ENCODE measurements around the gene DYRK1A.

The DYRK1A gene

GRCh38 chr21:37421306-37421705 lies 54.7 kb downstream of the DYRK1A start:
- DNase-seq (ENCODE audit: low spot score) = no peak
- TF ChIP-seq, protein P1, sequence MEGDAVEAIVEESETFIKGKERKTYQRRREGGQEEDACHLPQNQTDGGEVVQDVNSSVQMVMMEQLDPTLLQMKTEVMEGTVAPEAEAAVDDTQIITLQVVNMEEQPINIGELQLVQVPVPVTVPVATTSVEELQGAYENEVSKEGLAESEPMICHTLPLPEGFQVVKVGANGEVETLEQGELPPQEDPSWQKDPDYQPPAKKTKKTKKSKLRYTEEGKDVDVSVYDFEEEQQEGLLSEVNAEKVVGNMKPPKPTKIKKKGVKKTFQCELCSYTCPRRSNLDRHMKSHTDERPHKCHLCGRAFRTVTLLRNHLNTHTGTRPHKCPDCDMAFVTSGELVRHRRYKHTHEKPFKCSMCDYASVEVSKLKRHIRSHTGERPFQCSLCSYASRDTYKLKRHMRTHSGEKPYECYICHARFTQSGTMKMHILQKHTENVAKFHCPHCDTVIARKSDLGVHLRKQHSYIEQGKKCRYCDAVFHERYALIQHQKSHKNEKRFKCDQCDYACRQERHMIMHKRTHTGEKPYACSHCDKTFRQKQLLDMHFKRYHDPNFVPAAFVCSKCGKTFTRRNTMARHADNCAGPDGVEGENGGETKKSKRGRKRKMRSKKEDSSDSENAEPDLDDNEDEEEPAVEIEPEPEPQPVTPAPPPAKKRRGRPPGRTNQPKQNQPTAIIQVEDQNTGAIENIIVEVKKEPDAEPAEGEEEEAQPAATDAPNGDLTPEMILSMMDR (IDR thresholded peaks at IDR 0.05; ENCODE audit: extremely low read depth, missing control alignments) = no peak

DNA sequence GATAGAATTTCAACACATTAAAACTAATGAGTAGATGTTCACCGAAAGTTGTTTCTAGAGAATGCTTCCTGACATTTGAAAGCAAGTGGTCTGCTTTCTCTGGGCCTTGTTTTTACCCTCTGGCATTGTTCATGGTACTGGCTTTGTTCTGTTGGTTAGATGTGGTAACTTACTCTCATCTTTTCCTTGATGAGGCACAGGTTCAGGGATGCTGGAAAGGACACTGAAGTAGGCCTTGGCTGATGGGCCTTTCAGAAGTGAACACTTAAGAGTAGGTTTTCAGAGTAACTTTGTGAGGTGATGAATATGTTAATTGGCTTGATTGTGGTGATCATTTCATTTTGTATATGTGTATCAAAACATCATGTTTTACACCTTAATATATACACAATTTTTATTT lies 55.8 kb downstream of the DYRK1A start:
- no peak for DNase-seq (ENCODE audit: low spot score)
- TF ChIP-seq, protein P1 (IDR thresholded peaks at IDR 0.05; ENCODE audit: extremely low read depth, missing control alignments) = no peak

- TF ChIP-seq, protein P1 (IDR thresholded peaks at IDR 0.05; ENCODE audit: extremely low read depth, missing control alignments) = no peak
- no peak for DNase-seq (ENCODE audit: low spot score)
Observed at GRCh38 chr21:37423103-37423502, 56.5 kb downstream of the DYRK1A start.

DNA sequence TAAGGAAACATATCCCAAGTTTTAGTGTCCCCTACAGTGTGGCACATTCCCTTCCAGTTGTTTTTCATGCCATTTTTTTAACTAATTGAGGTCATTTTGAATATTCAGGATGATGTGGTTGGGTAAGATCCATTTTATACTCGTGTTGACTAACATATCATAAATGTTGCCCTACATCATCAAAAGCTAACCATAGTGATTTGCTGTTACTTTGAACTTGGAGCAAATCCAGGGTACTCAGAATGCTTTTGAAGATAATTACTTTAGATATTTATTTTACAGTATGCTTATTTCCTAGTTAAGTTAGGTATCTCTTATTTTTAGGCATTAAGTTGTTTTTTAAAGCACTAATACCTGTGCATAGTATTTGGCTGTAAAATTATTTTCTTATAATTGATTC lies 57.8 kb downstream of the DYRK1A start:
- TF ChIP-seq, protein P1 (IDR thresholded peaks at IDR 0.05; ENCODE audit: extremely low read depth, missing control alignments) = no peak
- no peak for DNase-seq (ENCODE audit: low spot score)

- TF ChIP-seq, protein P1 (IDR thresholded peaks at IDR 0.05; ENCODE audit: extremely low read depth, missing control alignments) = no peak
- DNase-seq (ENCODE audit: low spot score) = no peak
Observed at GRCh38 chr21:37425001-37425400, 58.4 kb downstream of the DYRK1A start.

- no peak for DNase-seq (ENCODE audit: low spot score)
- TF ChIP-seq, protein P1 (IDR thresholded peaks at IDR 0.05; ENCODE audit: extremely low read depth, missing control alignments) = no peak
Observed at GRCh38 chr21:37425684-37426083, 59.1 kb downstream of the DYRK1A start.

DNA sequence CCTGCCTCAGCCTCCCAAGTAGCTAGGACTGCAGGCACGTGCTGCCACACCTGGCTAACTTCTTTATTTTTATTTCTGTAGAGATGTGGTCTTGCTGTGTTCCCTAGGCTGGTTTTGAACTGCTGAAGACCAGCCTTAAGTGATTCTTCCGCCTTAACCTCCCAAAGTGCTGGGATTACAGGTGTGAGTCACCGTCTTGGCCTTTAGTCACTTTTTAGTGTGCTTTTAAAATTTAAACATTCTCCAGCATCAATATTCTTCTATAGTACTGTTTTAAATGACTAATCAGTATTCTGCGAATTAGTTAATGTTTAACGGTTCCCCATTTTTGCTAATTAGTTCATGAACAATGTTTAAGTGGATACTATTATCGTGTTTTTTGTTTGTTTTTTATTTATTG lies 60.6 kb downstream of the DYRK1A start:
- no peak for DNase-seq (ENCODE audit: low spot score)
- TF ChIP-seq, protein P1 (IDR thresholded peaks at IDR 0.05; ENCODE audit: extremely low read depth, missing control alignments) = no peak

All from GM20000 (cell line).